K562 (cell line): ENCODE results near the gene PGM2L1. TPM values are rescaled to one million over a fixed set of nuclear protein-coding genes. Genes with fewer than 3 reads are reported as not detected.

Experiments
- BCLAF1 ChIP-seq, 2 experiments: fragments of 450-650 bp in 1 of 2; IDR thresholded peaks; 2 replicates each; pipeline ENCODE4 v1.6.1; 2011 to 2017; ENCODE audit warnings: low read depth in 2 of 2, antibody characterized with exemption in 1 of 2, borderline replicate concordance in 1 of 2, low read length in 1 of 2, mild to moderate bottlenecking in 1 of 2, mixed read lengths in 1 of 2; ENCODE audit not compliant: control insufficient read depth in 1 of 2
- CBX3 ChIP-seq, 2 experiments: IDR thresholded peaks; 1 replicate in 1 of 2; 2 replicates in 1 of 2; pipeline ENCODE4 v1.6.1; 2012; ENCODE audit warnings: inconsistent platforms in 2 of 2, low read length in 2 of 2, borderline replicate concordance in 1 of 2, control low read depth in 1 of 2
- DDX20 ChIP-seq: fragments of 450-650 bp; IDR thresholded peaks from 2 replicates; pipeline ENCODE4 v1.6.1; 2016; ENCODE audit warnings: missing genetic modification characterization, low read depth, mild to moderate bottlenecking, missing compliant biosample characterization, moderate library complexity
- DLX4 ChIP-seq: fragments of 250-450 bp; sonication (Bioruptor Pico); IDR thresholded peaks from 2 replicates; pipeline ENCODE4 v1.6.1; 2021; ENCODE audit warnings: mild to moderate bottlenecking
- ELF1 ChIP-seq: fragments of 200-800 bp; sonication (Bioruptor generic); IDR thresholded peaks from 2 replicates; pipeline ENCODE4 v1.6.1; 2016; ENCODE audit warnings: missing genetic modification characterization, missing compliant biosample characterization
- FOXK1 ChIP-seq: sonication (generic); formaldehyde crosslinking; IDR thresholded peaks from 2 replicates; pipeline ENCODE4 v1.8.0; 2022; ENCODE audit warnings: missing genetic modification reagents, mild to moderate bottlenecking, borderline replicate concordance
- MAFK ChIP-seq: IDR thresholded peaks from 2 replicates; pipeline ENCODE4 v1.6.1; 2011; ENCODE audit warnings: low read length, improper control_type of control experiment
- PCBP1 ChIP-seq: fragments of 200-400 bp; formaldehyde crosslinking; IDR thresholded peaks from 2 replicates; pipeline ENCODE4 v1.6.1; 2018; ENCODE audit warnings: mild to moderate bottlenecking, low read depth, low read length; ENCODE audit not compliant: poor library complexity, severe bottlenecking
- UBTF ChIP-seq, 2 experiments: IDR thresholded peaks; 2 replicates each; pipeline ENCODE4 v1.6.1; 2012; ENCODE audit warnings: improper control_type of control experiment in 2 of 2, low read depth in 2 of 2, low read length in 2 of 2, borderline replicate concordance in 1 of 2
- ZFP91 ChIP-seq: sonication (generic); formaldehyde crosslinking; IDR thresholded peaks from 2 replicates; pipeline ENCODE4 v1.8.0; 2022; ENCODE audit warnings: mild to moderate bottlenecking, missing genetic modification reagents
- ZNF175 ChIP-seq: fragments of 200-800 bp; sonication (Bioruptor generic); IDR thresholded peaks from 2 replicates; pipeline ENCODE4 v1.6.1; 2016; ENCODE audit warnings: low read depth, mild to moderate bottlenecking, missing genetic modification characterization, missing compliant biosample characterization
- ZNF408 ChIP-seq: fragments of 250-450 bp; sonication (Bioruptor Pico); IDR thresholded peaks from 2 replicates; pipeline ENCODE4 v1.4.0; 2020; ENCODE audit warnings: low read depth, mild to moderate bottlenecking, moderate library complexity
- ZNF639 ChIP-seq, 2 experiments: fragments of 200-800 bp in 1 of 2; sonication (Bioruptor generic) in 1 of 2; sonication (generic) in 1 of 2; formaldehyde crosslinking in 1 of 2; IDR thresholded peaks in 1 of 2; conservative IDR thresholded peaks in 1 of 2; 2 replicates each; pipeline versions ENCODE4 v1.5.0 to v1.6.1; 2016 to 2020; ENCODE audit warnings: missing compliant biosample characterization in 1 of 2, missing genetic modification characterization in 1 of 2, missing genetic modification reagents in 1 of 2
- ZNF830 ChIP-seq: fragments of 250-450 bp; sonication (Bioruptor Pico); IDR thresholded peaks from 2 replicates; pipeline ENCODE4 v1.5.0; 2021; ENCODE audit warnings: mild to moderate bottlenecking
- polyA plus RNA-seq, 8 experiments: library from polyadenylated mRNA; depleted of rRNA in 4 of 8; stranded (reverse) in 5 of 8; unstranded in 3 of 8; fragments of >200 nt; fragmentation: Nextera tagmentation in 2 of 8; fragmentation: Illumina TruSeq in 1 of 8; extraction: Ambion mirVana in 2 of 8; extraction: Trizol in 1 of 8; gene quantifications; 2 replicates each; pipeline versions ENCODE4 v1.2.1 to v1.2.3, GENCODE V29; 2011 to 2014; ENCODE audit warnings: inconsistent platforms in 1 of 8, missing spikeins in 1 of 8
- total RNA-seq, 7 experiments: library from RNA; depleted of rRNA in 6 of 7; stranded (reverse); fragments of >200 nt in 6 of 7; fragmentation: Illumina TruSeq in 2 of 7; extraction: Trizol in 2 of 7; gene quantifications; 2 replicates each; pipeline versions ENCODE4 v1.2.1 to v1.2.3, GENCODE V29; 2011 to 2021; ENCODE audit warnings: low replicate concordance in 1 of 7

PGM2L1 gene
- total and polyA plus RNA-seq, 9 of the 15 experiments (the other 6 are each of a cell fraction or from before 2014, with no cell fraction given) = 0.32 to 0.95 (median 0.63) TPM

- TF ChIP-seq PCBP1 (no peak), CBX3 (IDR thresholded peaks at IDR 0.05; ENCODE audit: borderline replicate concordance in 1 of 2, low read length in 2 of 2) (peak in 1 of 2 experiments; percentile 64; a peak in 1 of 3 replicates), UBTF (IDR thresholded peaks at IDR 0.05; ENCODE audit: borderline replicate concordance in 1 of 2, low read depth in 2 of 2, low read length in 2 of 2) (no peak), ZFP91 (no peak), ZNF175 (CRISPR knock-in tag) (no peak), DLX4 (CRISPR knock-in tag) (no peak), ZNF639 (CRISPR knock-in tag; conservative IDR thresholded peaks at IDR 0.05 in 1 of 2, IDR thresholded peaks at IDR 0.05 in 1 of 2) (peak in 1 of 2 experiments; percentile 65; a peak in 1 of 4 replicates), MAFK (0 out of 2 replicates have a peak, but pooled peaks have one; percentile 17), BCLAF1 (IDR thresholded peaks at IDR 0.05; ENCODE audit: borderline replicate concordance in 1 of 2, control insufficient read depth in 1 of 2, low read depth in 2 of 2, low read length in 1 of 2) (no peak), FOXK1 (CRISPR knock-in tag) (no peak), ZNF830 (no peak), ZNF408 (CRISPR knock-in tag) (no peak), DDX20 (no peak), ELF1 (tag) (peak; percentile 56; the same call in 1 of the 2 replicates)
These were observed at the start of gene PGM2L1 (continued) for GRCh38 chr11:74398244-74399159.
